CD4-positive, alpha-beta memory T cell (primary cell): ENCODE measurements around the gene S1PR2. TPM values are rescaled to one million over a fixed set of nuclear protein-coding genes. Genes with fewer than 3 reads are reported as not detected.
A peak's percentile ranks its signal among the peaks of the same experiment; 100 is the strongest.

Source experiments
- CTCF ChIA-PET: fragments of 350-600 bp; sonication (Branson Sonifier 250); formaldehyde crosslinking; loops from one replicate; lab custom pipeline; 2021; ENCODE audit warnings: inconsistent platforms; ENCODE audit not compliant: partially characterized antibody; lab: Charles Lee
- POLR2A ChIA-PET: fragments of 350-600 bp; sonication (Branson Sonifier 250); formaldehyde crosslinking; loops from one replicate; lab custom pipeline; 2021; ENCODE audit not compliant: partially characterized antibody; lab: Charles Lee
- DNase-seq, 5 donors: peaks; one replicate each; pipeline versions ENCODE4 v3.0.0 to v3.0.0-alpha.2; 2020 to 2022; ENCODE audit warnings: mixed read lengths in 1 of 5
- H3K27ac ChIP-seq: one replicate; pipeline ENCODE4 v1.7.0; 2013; ENCODE audit warnings: low read depth, low read length
- H3K27me3 ChIP-seq: 2 replicates; pipeline ENCODE4 v1.7.0; 2013; ENCODE audit warnings: mild to moderate bottlenecking, low read length, moderate library complexity; ENCODE audit not compliant: insufficient read depth
- H3K36me3 ChIP-seq: 2 replicates; pipeline ENCODE4 v1.7.0; 2013; ENCODE audit warnings: mild to moderate bottlenecking, low read length, moderate library complexity; ENCODE audit not compliant: insufficient read depth
- H3K4me1 ChIP-seq: 2 replicates; pipeline ENCODE4 v1.7.0; 2013; ENCODE audit warnings: mild to moderate bottlenecking, low read length, moderate library complexity; ENCODE audit not compliant: insufficient read depth
- H3K4me3 ChIP-seq, 2 donors: one replicate each; pipeline ENCODE4 v1.7.0; 2013; ENCODE audit warnings: low read length in 2 of 2, mild to moderate bottlenecking in 1 of 2
- H3K9me3 ChIP-seq, 2 donors: one replicate each; pipeline ENCODE4 v1.7.0; 2013; ENCODE audit warnings: low read length in 2 of 2, control low read depth in 1 of 2; ENCODE audit not compliant: control insufficient read depth in 1 of 2
- H3K27ac Mint-ChIP-seq, 7 donors: one replicate each; pipeline ENCODE4 v1.8.0; 2020 to 2021; ENCODE audit warnings: mixed read lengths in 7 of 7, mild to moderate bottlenecking in 6 of 7, inconsistent platforms in 3 of 7, moderate library complexity in 3 of 7
- H3K27me3 Mint-ChIP-seq, 2 donors: one replicate each; pipeline ENCODE4 v1.8.0; 2020 to 2021; ENCODE audit warnings: mixed read lengths in 2 of 2
- H3K36me3 Mint-ChIP-seq, 2 donors: one replicate each; pipeline ENCODE4 v1.8.0; 2020 to 2021; ENCODE audit warnings: mixed read lengths in 2 of 2, inconsistent platforms in 1 of 2, mild to moderate bottlenecking in 1 of 2
- H3K4me1 Mint-ChIP-seq, 4 donors: one replicate each; pipeline ENCODE4 v1.8.0; 2020 to 2021; ENCODE audit warnings: mixed read lengths in 4 of 4, mild to moderate bottlenecking in 1 of 4
- H3K4me3 Mint-ChIP-seq, 8 donors: one replicate each; pipeline ENCODE4 v1.8.0; 2020 to 2021; ENCODE audit warnings: mixed read lengths in 8 of 8, mild to moderate bottlenecking in 7 of 8, moderate library complexity in 6 of 8, inconsistent platforms in 3 of 8
- H3K9me3 Mint-ChIP-seq, 8 donors: one replicate each; pipeline ENCODE4 v1.8.0; 2020 to 2021; ENCODE audit warnings: mixed read lengths in 8 of 8, mild to moderate bottlenecking in 5 of 8, inconsistent platforms in 3 of 8, moderate library complexity in 1 of 8
- intact Hi-C: fragments of 100-400 bp; cut with micrococcal nuclease; formaldehyde crosslinking; loops from one replicate; pipeline ENCODE4 v1.15.1; 2023
- polyA plus RNA-seq, 2 donors: library from polyadenylated mRNA; unstranded; fragments of 300-500 nt; fragmentation: Illumina TruSeq; gene quantifications; one replicate each; pipeline ENCODE4 v1.2.3, GENCODE V29; 2021
- total RNA-seq, 2 experiments: library from RNA; stranded (reverse); gene quantifications; one replicate each; pipeline ENCODE4 v1.2.3, GENCODE V29; 2021

The S1PR2 gene
- total and polyA plus RNA-seq, 4 experiments from 2014 or later: 1.4 to 9.4 (median 5.7) TPM

DNA sequence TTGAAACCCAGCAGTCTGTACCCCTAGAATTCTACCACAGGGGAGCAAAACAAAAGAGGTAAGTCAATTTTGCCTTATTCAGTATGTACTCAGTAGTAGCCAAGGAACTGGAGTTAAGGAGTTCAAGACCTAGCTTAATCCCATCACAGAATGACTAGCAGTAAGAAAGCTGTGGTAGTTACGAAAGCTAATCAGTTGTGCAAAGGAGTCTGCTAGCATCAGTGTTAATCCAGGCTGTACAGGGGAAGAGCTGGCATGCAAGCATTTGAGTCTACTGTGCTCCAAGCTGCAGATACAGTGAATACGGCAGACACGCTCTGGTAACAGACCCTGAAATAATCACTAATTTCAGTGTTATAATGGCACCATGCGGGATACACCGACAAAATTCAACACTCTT is 41.1 kb downstream of the S1PR2 start:
- CTCF ChIA-PET: interaction anchor here (1.1 kb wide), 1 partner anchor 60 kb away, joined by 4 read pairs; no protein-coding TSS in a partner anchor
- Histone ChIP-seq H3K27ac (no peak overlapping the region), H3K27me3 (no peaks in the 10 kb centered on the region), H3K36me3 (peaks cover 17% of the 10 kb centered on the region), H3K4me1 (peaks cover 52% of the 10 kb centered on the region), H3K4me3 (no peak overlapping the region), H3K9me3 (no peaks in the 10 kb centered on the region)
- Mint-ChIP-seq H3K27me3 (no peaks in the 10 kb centered on the region), H3K4me1 (peaks cover 29 to 63% (median 42%) of the 10 kb centered on the region in 4 donors), H3K36me3 (peaks cover 6 to 39% of the 10 kb centered on the region in 2 donors), H3K27ac (peak overlapping the region in 6 of 7 donors; percentile 1 to 76 (median 40)), H3K9me3 (no peaks in the 10 kb centered on the region), H3K4me3 (peak overlapping the region in 1 of 8 donors; percentile 26)
- POLR2A ChIA-PET: no interaction called here
- intact Hi-C loops: no loop called here
- no peak for DNase-seq

DNA sequence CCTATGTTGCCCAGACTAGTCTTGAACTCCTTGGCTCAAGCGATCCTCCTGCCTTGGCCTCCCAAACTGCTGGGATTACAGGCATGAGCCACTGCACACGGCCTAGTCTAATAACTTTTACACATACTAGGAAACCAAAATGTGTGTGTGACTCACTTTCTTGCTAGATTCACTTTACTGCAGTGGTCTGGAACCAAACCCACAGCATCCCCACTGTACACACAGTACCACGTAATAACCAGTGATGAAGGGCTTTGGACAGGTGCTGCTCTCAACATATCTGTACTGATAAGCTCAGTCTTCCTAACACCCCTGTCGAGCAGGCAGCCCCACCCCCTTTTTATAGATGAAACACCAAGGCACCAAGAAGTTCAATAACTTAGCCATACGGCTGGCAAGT is 41.5 kb downstream of the S1PR2 start:
- peaks cover 17% of the 10 kb centered on the region for H3K36me3 ChIP-seq
- H3K4me3 ChIP-seq: no peak overlapping the region
- peak overlapping the region in 6 of 7 donors; percentile 1 to 76 (median 48) for H3K27ac Mint-ChIP-seq
- peaks cover 6 to 37% of the 10 kb centered on the region in 2 donors for H3K36me3 Mint-ChIP-seq
- no peaks in the 10 kb centered on the region for H3K9me3 Mint-ChIP-seq
- H3K27me3 Mint-ChIP-seq: no peaks in the 10 kb centered on the region
- ChIA-PET CTCF (interaction anchor here (0.7 to 1.1 kb wide), 2 partner anchors 61 to 63 kb away, joined by 4 read pairs; no protein-coding TSS in a partner anchor), POLR2A (no interaction called here)
- peaks cover 27 to 61% (median 39%) of the 10 kb centered on the region in 4 donors for H3K4me1 Mint-ChIP-seq
- H3K27me3 ChIP-seq: no peaks in the 10 kb centered on the region
- no peak overlapping the region for H3K27ac ChIP-seq
- no peak for DNase-seq
- intact Hi-C loops: loop anchor here (5.0 kb wide), 1 partner anchor 62 kb away; no protein-coding TSS in a partner anchor
- H3K4me3 Mint-ChIP-seq: peak overlapping the region in 1 of 8 donors; percentile 26
- H3K4me1 ChIP-seq: peaks cover 50% of the 10 kb centered on the region
- no peaks in the 10 kb centered on the region for H3K9me3 ChIP-seq

DNA sequence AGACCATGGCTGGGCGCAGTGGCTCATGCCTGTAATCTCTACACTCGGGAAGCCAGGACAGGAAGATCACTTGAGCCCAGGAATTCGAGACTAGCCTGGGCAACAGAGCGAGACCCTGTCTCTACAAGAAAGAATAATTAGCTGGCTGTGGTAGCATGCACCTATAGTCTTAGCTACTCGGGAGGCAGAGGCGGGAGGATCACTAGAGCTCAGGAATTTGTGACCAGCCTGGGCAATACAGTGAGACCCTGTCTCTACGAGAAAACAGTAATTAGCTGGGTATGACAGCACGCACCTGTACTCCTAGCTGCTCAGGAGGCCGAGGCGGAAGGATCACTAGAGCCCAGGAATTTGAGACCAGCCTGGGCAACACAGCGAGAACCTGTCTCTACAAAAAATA is 43.8 kb downstream of the S1PR2 start:
- no peaks in the 10 kb centered on the region for H3K27me3 ChIP-seq
- no peak overlapping the region for H3K27ac ChIP-seq
- Mint-ChIP-seq H3K4me3 (no peak overlapping the region), H3K27me3 (no peaks in the 10 kb centered on the region), H3K4me1 (peaks cover 24 to 49% (median 28%) of the 10 kb centered on the region in 4 donors), H3K36me3 (peaks cover 6 to 39% of the 10 kb centered on the region in 2 donors), H3K9me3 (no peaks in the 10 kb centered on the region), H3K27ac (peak overlapping the region in 5 of 7 donors; percentile 30 to 89 (median 73))
- peaks cover 24% of the 10 kb centered on the region for H3K36me3 ChIP-seq
- intact Hi-C loops: loop anchor here (5.0 kb wide), 1 partner anchor 60 kb away; no protein-coding TSS in a partner anchor
- ChIA-PET POLR2A (interaction anchor here (0.5 to 1.0 kb wide), 3 partner anchors 8 to 421 kb away, joined by 3 read pairs; no protein-coding TSS in a partner anchor), CTCF (interaction anchor here (2.0 kb wide), 1 partner anchor 63 kb away, joined by 11 read pairs; no protein-coding TSS in a partner anchor)
- no peak overlapping the region for H3K4me3 ChIP-seq
- no peaks in the 10 kb centered on the region for H3K9me3 ChIP-seq
- no peak for DNase-seq
- H3K4me1 ChIP-seq: peaks cover 32% of the 10 kb centered on the region

DNA sequence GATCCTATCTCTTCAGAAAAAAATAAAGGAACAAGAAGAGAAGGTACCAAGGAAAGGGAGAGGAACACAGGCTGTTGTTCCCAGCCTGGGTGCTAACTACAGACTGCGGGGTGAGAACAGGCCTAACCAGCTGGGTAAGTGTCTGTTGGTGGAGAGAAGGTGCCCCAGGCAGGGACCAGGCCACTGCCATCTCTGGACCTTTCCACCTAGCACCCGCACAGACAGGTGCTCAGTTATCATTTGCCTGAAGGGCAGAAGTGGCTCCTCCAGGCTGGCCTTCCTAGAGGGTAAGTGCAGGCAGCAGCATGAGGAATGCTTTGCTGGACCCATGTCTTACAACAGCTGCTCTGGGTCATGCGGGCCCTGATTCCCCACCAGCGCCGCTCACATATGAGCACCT is 46.5 kb downstream of the S1PR2 start:
- no peaks in the 10 kb centered on the region for H3K27me3 ChIP-seq
- peaks cover 22% of the 10 kb centered on the region for H3K4me1 ChIP-seq
- Mint-ChIP-seq H3K27me3 (no peaks in the 10 kb centered on the region), H3K4me1 (peaks cover 18 to 35% (median 21%) of the 10 kb centered on the region in 4 donors), H3K4me3 (no peak overlapping the region), H3K9me3 (no peaks in the 10 kb centered on the region), H3K27ac (peak overlapping the region in 4 of 7 donors; percentile 1 to 89 (median 76)), H3K36me3 (peaks cover 10 to 47% of the 10 kb centered on the region in 2 donors)
- no peak for DNase-seq
- peaks cover 31% of the 10 kb centered on the region for H3K36me3 ChIP-seq
- no peak overlapping the region for H3K27ac ChIP-seq
- intact Hi-C loops: loop anchor here (5.0 kb wide), 1 partner anchor 57 kb away; no protein-coding TSS in a partner anchor
- ChIA-PET POLR2A (interaction anchor here (0.8 kb wide), 1 partner anchor 10 kb away, joined by 3 read pairs; the partner anchor contains the start of gene DNMT1), CTCF (no interaction called here)
- no peaks in the 10 kb centered on the region for H3K9me3 ChIP-seq
- no peak overlapping the region for H3K4me3 ChIP-seq

DNA sequence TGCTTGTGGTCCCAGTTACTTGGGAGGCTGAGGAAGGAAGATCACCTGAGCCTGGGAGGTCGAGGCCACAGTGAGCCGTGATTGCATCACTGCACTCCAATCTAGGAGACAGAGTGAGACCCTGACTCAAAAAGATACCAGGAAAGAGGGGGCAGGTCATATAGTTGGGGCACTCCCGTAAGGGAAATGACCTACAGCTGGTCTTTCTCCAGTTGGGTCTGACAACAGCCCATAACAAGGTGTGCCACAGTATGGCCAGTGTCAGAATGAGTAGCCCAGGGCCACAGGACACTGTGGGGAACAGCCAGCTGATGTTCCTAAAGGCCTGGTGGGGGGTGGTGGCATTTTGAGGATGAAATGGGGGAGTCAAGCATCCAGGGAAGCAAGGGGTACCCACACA is 47.2 kb downstream of the S1PR2 start:
- Histone ChIP-seq H3K4me3 (no peak overlapping the region), H3K36me3 (peaks cover 36% of the 10 kb centered on the region), H3K9me3 (no peaks in the 10 kb centered on the region), H3K4me1 (peaks cover 20% of the 10 kb centered on the region), H3K27me3 (no peaks in the 10 kb centered on the region), H3K27ac (no peak overlapping the region)
- peak overlapping the region in 4 of 7 donors; percentile 56 to 82 (median 66) for H3K27ac Mint-ChIP-seq
- peaks cover 17 to 29% (median 18%) of the 10 kb centered on the region in 4 donors for H3K4me1 Mint-ChIP-seq
- no peak overlapping the region for H3K4me3 Mint-ChIP-seq
- H3K9me3 Mint-ChIP-seq: no peaks in the 10 kb centered on the region
- no peak for DNase-seq
- POLR2A ChIA-PET: interaction anchor here (0.8 kb wide), 1 partner anchor 11 kb away, joined by 3 read pairs; the partner anchor contains the start of gene DNMT1
- intact Hi-C loops: no loop called here
- peaks cover 9 to 51% of the 10 kb centered on the region in 2 donors for H3K36me3 Mint-ChIP-seq
- no peaks in the 10 kb centered on the region for H3K27me3 Mint-ChIP-seq
- CTCF ChIA-PET: no interaction called here

DNA sequence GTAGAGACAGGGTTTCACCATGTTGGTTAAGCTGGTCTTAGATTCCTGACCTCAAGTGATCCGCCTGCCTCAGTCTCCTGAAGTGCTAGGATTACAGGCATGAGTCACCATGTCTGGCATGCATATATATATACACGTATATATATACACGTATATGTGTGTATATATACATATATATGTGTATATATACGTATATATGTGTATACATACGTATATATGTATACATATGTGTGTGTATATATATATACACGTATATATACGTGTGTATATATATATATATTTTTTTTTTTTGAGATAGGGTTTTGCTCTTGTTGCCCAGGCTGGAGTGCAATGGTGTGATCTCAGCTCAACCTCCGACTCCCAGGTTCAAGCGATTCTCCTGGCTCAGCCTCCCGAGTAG is 48.3 kb downstream of the S1PR2 start:
- no peak for DNase-seq
- Histone ChIP-seq H3K27ac (no peak overlapping the region), H3K36me3 (peaks cover 35% of the 10 kb centered on the region), H3K4me3 (no peak overlapping the region), H3K4me1 (peaks cover 11% of the 10 kb centered on the region), H3K9me3 (no peaks in the 10 kb centered on the region), H3K27me3 (no peaks in the 10 kb centered on the region)
- intact Hi-C loops: no loop called here
- no peak overlapping the region for H3K4me3 Mint-ChIP-seq
- peaks cover 0 to 2% (median 0%) of the 10 kb centered on the region in 8 donors for H3K9me3 Mint-ChIP-seq
- POLR2A ChIA-PET: interaction anchor here (0.6 to 1.2 kb wide), 2 partner anchors 13 to 77 kb away, joined by 3 to 4 read pairs; partner anchors contain the start of gene PPAN
- no peaks in the 10 kb centered on the region for H3K27me3 Mint-ChIP-seq
- CTCF ChIA-PET: no interaction called here
- H3K27ac Mint-ChIP-seq: no peak overlapping the region
- H3K36me3 Mint-ChIP-seq: peaks cover 9 to 46% of the 10 kb centered on the region in 2 donors
- peaks cover 12 to 23% (median 14%) of the 10 kb centered on the region in 4 donors for H3K4me1 Mint-ChIP-seq

DNA sequence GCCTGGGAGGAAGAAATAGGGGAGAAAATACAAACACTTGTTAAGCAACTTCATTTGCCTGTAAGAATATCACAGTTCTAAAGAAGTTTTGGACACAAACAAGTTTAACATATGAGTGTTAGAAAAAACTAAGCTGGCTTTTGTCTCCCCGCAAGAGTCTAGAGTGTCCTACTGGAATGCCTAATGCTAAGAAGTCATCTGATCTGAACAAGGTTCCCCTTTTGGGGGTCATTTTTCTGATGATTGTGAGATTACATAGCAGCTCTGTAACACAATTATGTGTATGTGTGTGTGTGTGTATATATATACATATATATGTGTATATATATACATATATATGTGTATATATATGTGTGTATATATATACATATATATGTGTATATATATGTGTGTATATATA is 49.1 kb downstream of the S1PR2 start:
- DNase-seq: no peak
- Histone ChIP-seq H3K4me3 (no peak overlapping the region), H3K36me3 (peaks cover 30% of the 10 kb centered on the region), H3K9me3 (no peaks in the 10 kb centered on the region), H3K27ac (no peak overlapping the region), H3K4me1 (peaks cover 4% of the 10 kb centered on the region), H3K27me3 (no peaks in the 10 kb centered on the region)
- H3K36me3 Mint-ChIP-seq: peaks cover 12 to 47% of the 10 kb centered on the region in 2 donors
- ChIA-PET CTCF (interaction anchor here (1.1 kb wide), 1 partner anchor 67 kb away, joined by 3 read pairs; no protein-coding TSS in a partner anchor), POLR2A (interaction anchor here (0.6 to 1.2 kb wide), 2 partner anchors 12 to 76 kb away, joined by 3 to 4 read pairs; partner anchors contain the start of gene PPAN)
- H3K27me3 Mint-ChIP-seq: no peaks in the 10 kb centered on the region
- H3K27ac Mint-ChIP-seq: peak overlapping the region in 1 of 7 donors; percentile 10
- H3K4me3 Mint-ChIP-seq: no peak overlapping the region
- H3K9me3 Mint-ChIP-seq: peaks cover 0 to 2% (median 0%) of the 10 kb centered on the region in 8 donors
- H3K4me1 Mint-ChIP-seq: peaks cover 10 to 19% (median 11%) of the 10 kb centered on the region in 4 donors
- intact Hi-C loops: no loop called here
